Measurements from ENCODE around the gene OR2A7.
"Not testable (repeated sequence)": the region's sequence is repeated elsewhere in the genome, so short reads cannot be mapped to it uniquely, and the experiment has no call there.

OR2A7 gene

DNA sequence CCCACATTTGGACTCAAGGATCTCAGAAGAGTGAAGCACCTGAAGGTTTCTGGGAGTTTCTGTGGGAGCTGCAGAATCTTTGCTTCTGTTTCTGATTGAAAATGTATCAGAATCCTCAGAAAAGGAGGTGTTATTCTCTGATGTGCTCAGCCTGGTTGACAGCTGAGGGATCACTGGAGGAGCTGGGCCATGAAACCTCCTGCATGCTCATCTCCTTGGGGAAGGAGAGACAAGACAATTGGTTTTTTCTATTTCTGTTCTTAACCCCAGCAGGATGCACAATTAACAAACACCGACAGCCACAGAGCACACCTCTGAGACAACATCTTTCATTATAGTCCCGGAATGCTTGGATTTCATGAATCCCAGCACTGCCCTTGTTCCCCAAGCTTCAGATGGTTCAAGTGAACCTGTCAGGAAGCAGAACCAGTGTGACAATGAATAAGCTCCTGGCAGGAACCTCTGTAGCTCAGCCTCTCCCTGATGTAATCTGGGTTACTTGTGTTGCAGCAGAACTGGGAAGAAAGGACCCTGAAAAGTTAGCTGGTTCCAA lies 26.0 kb downstream of the OR2A7 start:
- DNase-seq; H3K36me3 ChIP-seq; H3K27ac ChIP-seq; H3K4me3 ChIP-seq; H3K9me3 ChIP-seq; H3K4me1 ChIP-seq; intact Hi-C loops (cut with DNase I; ENCODE audit: low total_unique reads); H3K27me3 ChIP-seq: not testable (repeated sequence)

DNA sequence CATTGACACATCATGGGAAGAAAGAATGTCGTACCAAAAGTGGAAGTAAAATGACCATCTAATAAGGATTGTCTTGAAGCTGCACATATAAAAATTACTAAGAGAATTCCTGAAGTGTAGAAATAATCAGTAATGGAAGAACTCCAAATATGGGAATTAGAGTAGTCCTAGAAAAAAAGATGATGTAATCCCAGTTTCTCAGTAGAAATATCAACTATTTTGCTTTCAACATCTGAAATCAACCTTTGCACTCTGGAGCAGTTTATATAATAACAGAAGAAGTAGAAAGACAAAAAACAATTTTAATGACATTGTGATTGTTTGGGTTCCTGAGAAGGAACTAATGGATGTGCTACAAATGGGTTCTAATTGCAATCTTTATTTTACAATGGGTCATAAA lies 31.6 kb downstream of the OR2A7 start:
- H3K9me3 ChIP-seq; H3K36me3 ChIP-seq; DNase-seq; H3K27ac ChIP-seq; H3K4me1 ChIP-seq; H3K27me3 ChIP-seq; H3K4me3 ChIP-seq; intact Hi-C loops (cut with DNase I; ENCODE audit: low total_unique reads): not testable (repeated sequence)

DNA sequence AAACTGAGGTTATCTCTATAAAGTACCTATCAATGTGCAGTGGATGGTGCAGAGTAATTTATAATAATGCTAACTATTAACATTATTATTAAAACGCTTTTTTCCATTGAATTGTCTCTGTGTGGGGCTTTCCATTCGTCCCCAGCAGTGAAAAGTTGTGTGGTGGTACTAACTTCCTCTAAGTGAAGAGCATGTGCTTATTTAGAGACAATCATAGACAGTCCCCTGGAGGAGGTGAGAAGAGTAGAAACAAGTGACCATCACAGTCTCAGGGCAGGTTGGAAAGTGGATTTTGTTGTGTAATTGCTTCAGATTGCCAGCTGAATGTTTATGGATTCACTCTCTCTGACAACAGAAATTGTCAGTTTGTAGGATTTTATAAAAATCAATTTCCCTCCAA lies 33.6 kb downstream of the OR2A7 start:
- intact Hi-C loops (cut with DNase I; ENCODE audit: low total_unique reads); H3K36me3 ChIP-seq: not testable (repeated sequence)

DNA sequence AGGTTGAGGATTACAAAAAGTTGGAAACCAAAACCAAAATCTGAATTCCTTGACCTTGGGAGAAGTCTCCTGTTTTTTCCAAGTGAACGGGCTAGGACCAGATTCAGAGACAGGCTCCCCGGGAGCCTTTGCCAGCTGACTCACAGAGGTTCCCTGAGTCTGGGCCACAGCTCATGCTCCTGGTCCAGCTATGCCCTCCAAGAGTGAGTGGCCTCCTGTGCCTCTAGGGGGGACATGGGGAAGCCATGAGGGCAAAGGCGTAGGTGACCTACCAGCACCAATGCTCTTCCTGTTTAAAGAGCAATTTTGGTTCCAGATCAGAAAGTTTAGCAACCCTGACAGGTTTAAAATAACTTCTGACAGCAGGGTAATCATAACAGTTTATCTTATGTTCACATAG lies 35.8 kb downstream of the OR2A7 start:
- DNase-seq; intact Hi-C loops (cut with DNase I; ENCODE audit: low total_unique reads); H3K4me3 ChIP-seq; H3K36me3 ChIP-seq; H3K27ac ChIP-seq; H3K27me3 ChIP-seq; H3K9me3 ChIP-seq; H3K4me1 ChIP-seq: not testable (repeated sequence)

More for the DNA sequence above, 33.6 kb downstream of the OR2A7 start:
- not testable (repeated sequence) for DNase-seq, H3K27me3 ChIP-seq, H3K27ac ChIP-seq, H3K4me1 ChIP-seq, H3K9me3 ChIP-seq, H3K4me3 ChIP-seq

DNA sequence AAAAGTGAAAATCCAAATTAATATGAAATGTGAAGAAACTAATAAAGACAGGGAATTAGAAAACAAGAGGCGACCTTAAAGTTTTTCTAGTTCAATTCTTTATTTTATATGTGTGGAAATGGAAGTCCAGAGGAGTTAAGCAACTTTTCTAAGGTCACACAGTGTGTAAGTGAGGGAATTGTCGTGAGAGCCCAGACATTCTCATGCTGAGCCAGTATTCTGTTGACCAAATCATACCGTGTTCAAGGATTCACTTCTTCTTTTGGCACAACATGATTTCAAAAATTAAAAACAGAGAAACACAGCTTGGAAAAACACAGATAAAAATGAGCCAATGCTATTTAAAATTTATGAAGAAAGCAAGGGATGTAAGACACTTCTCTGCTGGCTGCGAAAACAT lies 37.7 kb downstream of the OR2A7 start:
- H3K9me3 ChIP-seq; H3K27me3 ChIP-seq; intact Hi-C loops (cut with DNase I; ENCODE audit: low total_unique reads); H3K4me3 ChIP-seq; H3K27ac ChIP-seq; H3K4me1 ChIP-seq; H3K36me3 ChIP-seq: not testable (repeated sequence)
- DNase-seq = peak in 1 of 2 donors; percentile 14

DNA sequence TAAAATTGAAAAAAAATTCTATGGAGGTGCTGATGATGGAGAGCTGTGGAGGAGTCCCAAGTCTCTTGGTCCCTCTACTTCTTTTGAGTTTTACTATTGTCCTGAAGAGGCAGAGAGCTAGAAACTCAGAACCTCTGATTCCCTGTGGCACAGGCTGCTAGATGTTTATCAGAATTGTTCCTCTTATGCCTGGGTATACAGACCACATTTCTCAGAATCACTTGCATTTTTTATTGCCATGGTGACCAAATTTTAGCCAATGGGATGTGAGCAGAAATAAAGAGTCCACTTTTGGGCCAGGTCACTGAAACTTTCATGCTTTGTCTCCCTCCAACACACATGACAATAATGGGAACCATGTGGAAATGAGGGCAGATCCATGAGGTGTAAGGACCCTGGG lies 40.9 kb downstream of the OR2A7 start:
- DNase-seq; intact Hi-C loops (cut with DNase I; ENCODE audit: low total_unique reads); H3K9me3 ChIP-seq: not testable (repeated sequence)

DNA sequence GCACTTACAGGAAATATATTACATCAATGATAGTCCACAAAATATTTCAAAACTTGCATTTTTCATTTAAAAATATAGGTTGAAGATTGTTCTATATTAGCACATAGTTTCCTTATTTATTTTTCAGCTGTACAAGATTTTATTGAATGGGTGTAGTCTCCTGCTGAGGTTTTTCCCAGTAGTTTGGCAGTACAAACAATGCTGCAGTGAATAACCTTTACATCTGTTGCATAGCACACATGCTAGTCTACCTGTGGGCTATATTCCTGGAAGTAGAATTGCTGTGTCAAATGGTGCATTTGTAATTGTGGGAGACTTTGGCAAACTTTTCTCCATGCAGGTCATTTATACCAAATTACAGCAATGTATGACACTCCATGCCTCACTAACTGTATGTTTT lies 44.1 kb downstream of the OR2A7 start:
- H3K36me3 ChIP-seq; H3K9me3 ChIP-seq; H3K27me3 ChIP-seq; DNase-seq; H3K27ac ChIP-seq; intact Hi-C loops (cut with DNase I; ENCODE audit: low total_unique reads); H3K4me1 ChIP-seq; H3K4me3 ChIP-seq: not testable (repeated sequence)

More for the DNA sequence above, 40.9 kb downstream of the OR2A7 start:
- H3K36me3 ChIP-seq, H3K4me1 ChIP-seq, H3K27ac ChIP-seq, H3K27me3 ChIP-seq, H3K4me3 ChIP-seq: not testable (repeated sequence)

DNA sequence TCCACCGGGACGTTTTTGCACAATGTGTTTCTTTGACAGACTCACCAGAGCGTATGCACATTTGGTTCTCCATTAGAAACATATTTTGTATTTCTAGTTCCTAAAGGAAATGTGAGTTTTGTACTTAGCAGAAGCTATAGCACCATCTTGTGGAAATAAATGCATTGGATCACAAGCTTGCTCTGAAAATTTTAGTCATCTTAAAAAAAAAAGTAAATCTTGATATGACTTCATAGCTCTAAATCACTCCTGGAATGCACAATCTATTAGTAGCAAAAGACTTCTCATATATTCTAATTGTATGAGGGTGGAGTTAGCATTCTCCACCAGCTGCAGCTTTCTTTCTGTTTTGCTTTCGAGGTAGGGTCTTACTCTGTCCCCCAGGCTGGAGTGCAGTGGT lies 45.4 kb downstream of the OR2A7 start:
- intact Hi-C loops (cut with DNase I; ENCODE audit: low total_unique reads); H3K9me3 ChIP-seq; H3K36me3 ChIP-seq; H3K27ac ChIP-seq; H3K4me3 ChIP-seq; H3K4me1 ChIP-seq; H3K27me3 ChIP-seq; DNase-seq: not testable (repeated sequence)

DNA sequence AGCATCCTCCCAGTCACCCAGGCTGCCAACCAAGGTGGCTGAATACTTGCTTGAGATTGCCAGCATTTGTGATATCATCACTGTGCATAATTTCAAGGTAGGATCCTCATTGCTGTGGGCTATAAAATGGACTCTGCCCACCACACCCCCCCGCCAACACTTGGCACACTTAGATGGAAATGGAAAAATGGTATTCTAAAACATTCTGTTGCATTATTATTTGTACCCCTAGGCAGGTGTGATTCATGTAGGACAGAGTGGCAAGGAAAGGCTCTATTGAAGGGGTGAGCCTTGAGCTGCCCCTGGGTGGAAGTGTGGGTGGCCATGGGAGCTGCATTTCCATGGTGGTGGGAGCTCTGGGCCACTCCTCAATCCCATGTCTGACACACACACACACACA lies 46.0 kb downstream of the OR2A7 start:
- H3K36me3 ChIP-seq; H3K4me1 ChIP-seq; H3K27ac ChIP-seq; H3K27me3 ChIP-seq; H3K9me3 ChIP-seq; intact Hi-C loops (cut with DNase I; ENCODE audit: low total_unique reads); DNase-seq; H3K4me3 ChIP-seq: not testable (repeated sequence)

DNA sequence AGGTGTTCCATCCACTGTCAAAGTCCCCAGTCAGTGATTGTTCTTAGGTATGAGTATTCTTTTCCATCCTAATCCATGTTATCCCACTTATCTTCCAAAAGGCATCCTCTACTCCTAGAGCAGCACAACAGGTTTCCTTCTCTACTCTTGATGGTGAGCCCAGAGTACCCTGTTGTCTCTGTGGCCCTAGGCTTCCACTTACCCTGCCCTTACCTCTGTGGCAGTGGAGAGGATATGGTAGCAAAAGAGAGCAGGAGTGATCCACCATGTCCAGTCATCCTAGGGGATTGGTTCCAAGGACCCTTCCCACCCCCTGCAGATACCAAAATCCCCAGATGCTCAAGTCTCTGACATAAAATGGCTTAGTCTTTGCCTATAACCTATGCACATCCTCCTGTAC lies 47.4 kb downstream of the OR2A7 start:
- intact Hi-C loops (cut with DNase I; ENCODE audit: low total_unique reads); H3K36me3 ChIP-seq; DNase-seq: not testable (repeated sequence)

More for the DNA sequence above, 47.4 kb downstream of the OR2A7 start:
- H3K4me1 ChIP-seq, H3K9me3 ChIP-seq, H3K27me3 ChIP-seq, H3K27ac ChIP-seq, H3K4me3 ChIP-seq: not testable (repeated sequence)
